Transverse colon (tissue), 4 donors: ENCODE results near the gene SYNGR1.

Experiments used
- CTCF ChIP-seq, 5 experiments: fragments of 200-600 bp in 3 of 5; fragments of 450-650 bp in 2 of 5; sonication (generic) in 3 of 5; IDR thresholded peaks; 1 replicate in 2 of 5; 2 replicates in 3 of 5; pipeline ENCODE4 v1.5.1; 2016 to 2017; ENCODE audit warnings: antibody characterized with exemption in 5 of 5, inconsistent platforms in 3 of 5, mild to moderate bottlenecking in 2 of 5, moderate library complexity in 1 of 5
- POLR2A ChIP-seq: fragments of 450-650 bp; IDR thresholded peaks from one replicate; pipeline ENCODE4 v1.6.1; 2016; ENCODE audit warnings: antibody characterized with exemption, mild to moderate bottlenecking, moderate library complexity
- POLR2AphosphoS5 ChIP-seq, 3 donors: sonication (generic); formaldehyde crosslinking; IDR thresholded peaks; one replicate each; pipeline ENCODE4 v1.6.1; 2016; ENCODE audit warnings: antibody characterized with exemption in 3 of 3

GRCh38 chr22:39353346-39353745, 3.6 kb downstream of the SYNGR1 start:
- TF ChIP-seq CTCF (IDR thresholded peaks at IDR 0.05) (no peak), POLR2A (no peak), POLR2AphosphoS5 (IDR thresholded peaks at IDR 0.05) (no peak)
